Hypothalamus (tissue), 51 donors: ENCODE data around the gene KIAA0513.

Experiments used
- DNase-seq, 51 donors: peaks; one replicate each; lab custom pipeline; 2025; lab: John Stamatoyannopoulos, UW

The KIAA0513 gene

GRCh38 chr16:85066346-85066885 is 38.8 kb downstream of the KIAA0513 start:
- DNase-seq: no peak

- no peak for DNase-seq
Measured at GRCh38 chr16:85067024-85067423, 39.4 kb downstream of the KIAA0513 start.

- no peak for DNase-seq
Measured at GRCh38 chr16:85067426-85067825, 39.8 kb downstream of the KIAA0513 start.

- DNase-seq: no peak
Measured at GRCh38 chr16:85068746-85069145, 41.2 kb downstream of the KIAA0513 start.

- DNase-seq: no peak
Measured at GRCh38 chr16:85069171-85069570, 41.6 kb downstream of the KIAA0513 start.

GRCh38 chr16:85072076-85072860 is 44.7 kb downstream of the KIAA0513 start:
- no peak for DNase-seq

- no peak for DNase-seq
Measured at GRCh38 chr16:85072947-85073346, 45.4 kb downstream of the KIAA0513 start.

GRCh38 chr16:85074225-85074914 is 46.8 kb downstream of the KIAA0513 start:
- no peak for DNase-seq

GRCh38 chr16:85075236-85075924 is 47.8 kb downstream of the KIAA0513 start:
- DNase-seq: no peak

GRCh38 chr16:85077039-85077438 is 49.4 kb downstream of the KIAA0513 start:
- no peak for DNase-seq

GRCh38 chr16:85077576-85078125 is 50.1 kb downstream of the KIAA0513 start:
- no peak for DNase-seq

- no peak for DNase-seq
Measured at GRCh38 chr16:85078226-85078625, 50.6 kb downstream of the KIAA0513 start.

GRCh38 chr16:85078952-85079351 is 51.4 kb downstream of the KIAA0513 start:
- DNase-seq: no peak

- no peak for DNase-seq
Measured at GRCh38 chr16:85079785-85080570, 52.4 kb downstream of the KIAA0513 start.

- DNase-seq: no peak
Measured at GRCh38 chr16:85081038-85081437, 53.4 kb downstream of the KIAA0513 start.

- DNase-seq: no peak
Measured at GRCh38 chr16:85081765-85082164, 54.2 kb downstream of the KIAA0513 start.

GRCh38 chr16:85082173-85083050 is 54.8 kb downstream of the KIAA0513 start:
- DNase-seq: peak in 1 of 51 donors; percentile 53

GRCh38 chr16:85083051-85083639 is 55.5 kb downstream of the KIAA0513 start:
- DNase-seq: peak in 1 of 51 donors; percentile 42
